Ovary (tissue), 3 donors: ENCODE results near the gene TRIM59.

Experiments
- CTCF ChIP-seq, 3 donors: fragments of 450-650 bp in 2 of 3; fragments of 200-600 bp in 1 of 3; IDR thresholded peaks; one replicate each; pipeline versions ENCODE4 v1.5.1 to v1.8.0; 2016 to 2022; ENCODE audit warnings: antibody characterized with exemption in 3 of 3, mild to moderate bottlenecking in 1 of 3
- EP300 ChIP-seq: sonication (generic); formaldehyde crosslinking; IDR thresholded peaks from one replicate; pipeline ENCODE4 v1.6.1; 2017; ENCODE audit warnings: antibody characterized with exemption
- POLR2A ChIP-seq: fragments of 450-650 bp; IDR thresholded peaks from one replicate; pipeline ENCODE4 v1.6.1; 2017; ENCODE audit warnings: antibody characterized with exemption, mild to moderate bottlenecking, moderate library complexity
- donor health status: DM: no; HTN: no; CAD: no.

GRCh38 chr3:160413613-160414248 lies 35.9 kb downstream of the TRIM59 start:
- TF ChIP-seq POLR2A (no peak), CTCF (IDR thresholded peaks at IDR 0.05) (peak; percentile 56 to 69 (median 58)), EP300 (no peak)
